ENCODE measurements around the gene CCDC127. TPM values are rescaled to one million over a fixed set of nuclear protein-coding genes. Genes with fewer than 3 reads are reported as not detected.
"Not testable (repeated sequence)": the region's sequence is repeated elsewhere in the genome, so short reads cannot be mapped to it uniquely, and the experiment has no call there.

The CCDC127 gene
- total and polyA plus RNA-seq, 2 of the 13 experiments (the other 11 are each of a cell fraction or from before 2014, with no cell fraction given), result 2.9 to 4.3 TPM

DNA sequence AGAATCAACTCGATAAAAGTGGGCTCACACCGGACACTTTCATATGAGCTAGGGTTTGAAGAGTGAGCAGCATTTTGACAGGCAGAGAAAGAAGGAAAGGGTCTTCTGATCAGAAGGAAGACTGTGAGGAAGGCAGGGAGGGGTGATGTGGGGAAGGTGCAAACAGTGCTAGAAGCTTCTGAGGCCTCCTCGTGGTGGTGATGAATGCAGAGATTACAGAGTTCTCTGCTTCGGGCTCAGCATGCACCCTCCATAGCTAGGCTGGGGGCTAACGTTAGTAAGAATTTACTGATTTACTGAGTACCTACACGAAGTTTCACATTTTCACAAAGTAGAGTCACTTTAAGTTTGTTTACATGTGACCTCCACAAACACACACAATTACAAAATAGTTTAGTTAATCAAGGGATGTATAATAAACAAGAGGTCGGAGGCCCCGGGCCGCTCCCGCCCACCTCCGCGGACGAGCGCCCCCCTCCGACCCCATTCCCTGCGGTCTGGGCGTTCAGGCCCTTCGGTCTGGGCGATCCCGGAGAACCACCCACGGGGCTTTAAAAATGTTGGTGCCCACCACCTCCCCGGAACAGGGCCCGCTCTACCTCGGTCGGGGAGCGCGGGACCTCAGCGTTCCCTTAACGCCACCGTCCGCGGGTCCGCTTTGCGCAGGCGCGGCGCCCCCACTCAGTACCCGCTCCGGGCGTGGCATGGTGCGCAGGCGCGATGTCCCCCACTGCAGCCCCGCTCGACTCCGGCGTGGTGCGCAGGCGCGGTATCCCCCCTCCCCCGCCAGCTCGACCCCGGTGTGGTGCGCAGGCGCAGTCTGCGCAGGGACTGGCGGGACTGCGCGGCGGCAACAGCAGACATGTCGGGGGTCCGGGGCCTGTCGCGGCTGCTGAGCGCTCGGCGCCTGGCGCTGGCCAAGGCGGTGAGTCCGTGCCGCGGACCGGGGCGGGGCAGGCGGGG, at the start of gene CCDC127, which contains the start of gene SDHA (continued):
- peak; percentile 77 for TF ChIP-seq NR2C2 (CRISPR knock-in tag; IDR thresholded peaks at IDR 0.05; ENCODE audit: borderline replicate concordance)
- TF ChIP-seq POLR2A (IDR thresholded peaks at IDR 0.05; ENCODE audit: insufficient read depth in 1 of 2, low read depth in 2 of 2, low read length in 2 of 2), result peak; percentile 58 to 84; a peak in 3 of 4 replicates
- TF ChIP-seq POLR2AphosphoS5 (IDR thresholded peaks at IDR 0.05; ENCODE audit: low read depth, low read length), result peak; percentile 78
- TF ChIP-seq, protein P1, sequence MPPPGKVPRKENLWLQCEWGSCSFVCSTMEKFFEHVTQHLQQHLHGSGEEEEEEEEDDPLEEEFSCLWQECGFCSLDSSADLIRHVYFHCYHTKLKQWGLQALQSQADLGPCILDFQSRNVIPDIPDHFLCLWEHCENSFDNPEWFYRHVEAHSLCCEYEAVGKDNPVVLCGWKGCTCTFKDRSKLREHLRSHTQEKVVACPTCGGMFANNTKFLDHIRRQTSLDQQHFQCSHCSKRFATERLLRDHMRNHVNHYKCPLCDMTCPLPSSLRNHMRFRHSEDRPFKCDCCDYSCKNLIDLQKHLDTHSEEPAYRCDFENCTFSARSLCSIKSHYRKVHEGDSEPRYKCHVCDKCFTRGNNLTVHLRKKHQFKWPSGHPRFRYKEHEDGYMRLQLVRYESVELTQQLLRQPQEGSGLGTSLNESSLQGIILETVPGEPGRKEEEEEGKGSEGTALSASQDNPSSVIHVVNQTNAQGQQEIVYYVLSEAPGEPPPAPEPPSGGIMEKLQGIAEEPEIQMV (CRISPR knock-in tag; IDR thresholded peaks at IDR 0.05; ENCODE audit: low read depth), result peak; percentile 43; the same call in 1 of the 2 replicates
- TF ChIP-seq ZNF138 (CRISPR knock-in tag; IDR thresholded peaks at IDR 0.05; ENCODE audit: low read depth), result 0 out of 2 replicates have a peak, but pooled peaks have one; percentile 72
- peak; percentile 66; the same call in 1 of the 2 replicates for TF ChIP-seq SPEN (CRISPR knock-in tag; IDR thresholded peaks at IDR 0.05; ENCODE audit: low read depth)
- peak; percentile 50; the same call in 1 of the 2 replicates for TF ChIP-seq SP4 (CRISPR knock-in tag; IDR thresholded peaks at IDR 0.05)
- TF ChIP-seq TMF1 (CRISPR knock-in tag; IDR thresholded peaks at IDR 0.05; ENCODE audit: low read depth), result peak; percentile 40; the same call in 1 of the 2 replicates
- TF ChIP-seq, protein P2, sequence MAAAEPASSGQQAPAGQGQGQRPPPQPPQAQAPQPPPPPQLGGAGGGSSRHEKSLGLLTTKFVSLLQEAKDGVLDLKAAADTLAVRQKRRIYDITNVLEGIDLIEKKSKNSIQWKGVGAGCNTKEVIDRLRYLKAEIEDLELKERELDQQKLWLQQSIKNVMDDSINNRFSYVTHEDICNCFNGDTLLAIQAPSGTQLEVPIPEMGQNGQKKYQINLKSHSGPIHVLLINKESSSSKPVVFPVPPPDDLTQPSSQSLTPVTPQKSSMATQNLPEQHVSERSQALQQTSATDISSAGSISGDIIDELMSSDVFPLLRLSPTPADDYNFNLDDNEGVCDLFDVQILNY (CRISPR knock-in tag; conservative IDR thresholded peaks at IDR 0.05), result peak; percentile 47; the same call in 1 of the 2 replicates

DNA sequence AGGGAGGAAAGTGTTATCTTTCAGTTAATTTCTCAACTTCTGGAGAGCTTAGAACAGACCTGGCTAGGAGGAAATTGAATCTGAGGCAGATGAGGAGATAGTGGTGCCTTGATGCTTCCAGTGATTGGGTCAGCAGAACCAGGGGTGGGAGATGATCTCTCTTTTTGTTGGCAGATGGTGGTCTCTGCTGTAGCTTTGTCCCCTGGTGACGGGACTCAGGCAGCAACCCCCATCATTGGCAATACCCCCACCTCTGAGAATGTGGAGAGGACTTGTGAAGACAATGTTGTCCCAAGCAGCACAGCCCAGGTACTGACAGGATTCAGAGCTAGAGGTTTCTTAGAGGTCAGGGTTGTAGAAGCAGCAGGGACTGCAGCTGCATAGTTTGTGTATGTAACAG, 49.8 kb upstream of the CCDC127 start:
- DNase-seq (ENCODE audit: low spot score), result no peak
- Histone ChIP-seq H3K27me3 (ENCODE audit: control insufficient read depth in 1 of 2, insufficient read depth in 2 of 2, low read length in 2 of 2) (no peaks in the 10 kb centered on the region), H2AFZ (ENCODE audit: low read length) (no peak overlapping the region), H3K36me3 (replicated peaks in 1 of 2; ENCODE audit: control insufficient read depth in 1 of 2, insufficient read depth in 2 of 2, low read length in 2 of 2) (peaks cover 0 to 1% of the 10 kb centered on the region in 2 experiments; a peak in 1 of 5 replicates), H3K4me2 (ENCODE audit: low read depth, low read length) (no peak overlapping the region), H3K4me1 (ENCODE audit: insufficient read depth, low read length) (peaks cover 20% of the 10 kb centered on the region), H3K4me3 (replicated peaks in 1 of 3; ENCODE audit: insufficient read depth in 1 of 3, low read depth in 2 of 3, low read length in 3 of 3) (no peak overlapping the region), H3K27ac (ENCODE audit: extremely low read length, insufficient read depth, low read length) (no peak overlapping the region), H3K9me3 (ENCODE audit: low read length) (no peaks in the 10 kb centered on the region), H4K20me1 (ENCODE audit: insufficient read depth, low read length) (0 out of 2 replicates have a peak, but pooled peaks cover 2% of the 10 kb centered on the region), H3K9ac (ENCODE audit: insufficient read depth, low read depth, low read length) (no peak overlapping the region), H3K79me2 (ENCODE audit: insufficient read depth, low read length) (peaks cover 2% of the 10 kb centered on the region)
- 57% methylated on average over 1 of the region's 1 CpG for WGBS (ENCODE audit: low lambda C conversion rate)
- ChIA-PET CTCF (ENCODE audit: low intra/inter-chr PET ratio, low total read pairs) (no interaction called here), POLR2A (no interaction called here)
- FAIRE-seq, result no peak
- BruUV-seq (replicated peaks), result no TSS peak
- no peak for TF ChIP-seq SALL2 (CRISPR knock-in tag; IDR thresholded peaks at IDR 0.05)
- TF ChIP-seq CBX5 (CRISPR knock-in tag; IDR thresholded peaks at IDR 0.05; ENCODE audit: borderline replicate concordance), result no peak
- no peak for TF ChIP-seq KDM2A (CRISPR knock-in tag; IDR thresholded peaks at IDR 0.05; ENCODE audit: borderline replicate concordance, low read depth)
- in situ Hi-C loops (cut with HindIII; ENCODE audit: extremely low pct_ligation_motif_present, low pct_unique_long_range_greater_than_20kb) (no loop called here), intact Hi-C loops (cut with micrococcal nuclease; ENCODE audit: unreplicated experiment) (no loop called here)
- no peak for ATAC-seq

DNA sequence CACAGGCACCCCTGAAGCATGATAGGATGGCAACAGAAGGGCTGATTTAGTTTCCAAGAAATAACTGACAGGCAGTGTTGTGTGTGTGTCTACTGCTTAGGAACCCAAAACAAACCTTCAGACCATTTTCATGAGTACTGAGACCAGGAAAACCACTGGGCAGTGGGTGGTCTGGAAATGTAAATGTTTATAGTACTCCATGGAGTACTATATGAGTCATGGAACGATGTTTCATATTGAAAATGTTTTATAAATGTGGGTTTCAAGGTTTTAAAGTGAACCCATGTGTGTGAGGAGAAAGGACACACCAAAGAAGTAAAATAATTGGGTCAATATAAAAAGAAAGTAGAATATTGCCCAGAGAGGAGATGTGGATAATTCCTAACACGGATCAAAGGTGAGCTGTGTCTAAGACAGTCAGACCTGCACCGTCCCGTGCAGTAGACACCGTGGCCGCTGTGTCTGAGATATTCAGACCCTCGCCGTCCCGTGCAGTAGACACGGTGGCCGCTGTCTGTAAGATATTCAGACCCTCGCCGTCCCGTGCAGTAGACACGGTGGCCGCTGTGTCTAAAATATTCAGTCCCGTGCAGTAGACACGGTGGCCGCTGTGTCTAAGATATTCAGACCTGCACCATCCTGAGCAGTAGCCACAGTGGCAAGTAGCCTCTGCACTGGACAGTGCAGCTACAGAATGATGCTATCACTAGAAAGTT, 48.5 kb upstream of the CCDC127 start:
- H3K9ac ChIP-seq (ENCODE audit: insufficient read depth, low read depth, low read length); H3K27ac ChIP-seq (ENCODE audit: extremely low read length, insufficient read depth, low read length); H3K9me3 ChIP-seq (ENCODE audit: low read length); H3K36me3 ChIP-seq (replicated peaks in 1 of 2; ENCODE audit: control insufficient read depth in 1 of 2, insufficient read depth in 2 of 2, low read length in 2 of 2); H4K20me1 ChIP-seq (ENCODE audit: insufficient read depth, low read length); BruUV-seq (replicated peaks); in situ Hi-C loops (cut with HindIII; ENCODE audit: extremely low pct_ligation_motif_present, low pct_unique_long_range_greater_than_20kb); CTCF ChIA-PET (ENCODE audit: low intra/inter-chr PET ratio, low total read pairs); H2AFZ ChIP-seq (ENCODE audit: low read length); H3K27me3 ChIP-seq (ENCODE audit: control insufficient read depth in 1 of 2, insufficient read depth in 2 of 2, low read length in 2 of 2); H3K79me2 ChIP-seq (ENCODE audit: insufficient read depth, low read length); intact Hi-C loops (cut with micrococcal nuclease; ENCODE audit: unreplicated experiment); POLR2A ChIA-PET; DNase-seq (ENCODE audit: low spot score); FAIRE-seq; ATAC-seq; H3K4me2 ChIP-seq (ENCODE audit: low read depth, low read length); H3K4me3 ChIP-seq (replicated peaks in 1 of 3; ENCODE audit: insufficient read depth in 1 of 3, low read depth in 2 of 3, low read length in 3 of 3): not testable (repeated sequence)
- 98% methylated on average over 8 of the region's 19 CpGs for WGBS (ENCODE audit: low lambda C conversion rate)
- peaks cover 20% of the 10 kb centered on the region for H3K4me1 ChIP-seq (ENCODE audit: insufficient read depth, low read length)

All from HepG2 (cell line).